IPS DF 19.7 (cell line): ENCODE measurements around the gene SHC2.

ENCODE experiments used
- DNase-seq: peaks from one replicate; pipeline ENCODE4 v3.0.0-alpha.2; 2013; ENCODE audit warnings: low read depth, low spot score

The SHC2 gene

GRCh38 chr19:374183-374885 lies 86.5 kb downstream of the SHC2 start:
- DNase-seq, result no peak

GRCh38 chr19:373391-374182 lies 87.2 kb downstream of the SHC2 start:
- DNase-seq, result no peak

GRCh38 chr19:372306-372890 lies 88.4 kb downstream of the SHC2 start:
- no peak for DNase-seq

- no peak for DNase-seq
These were observed 89.2 kb downstream of the SHC2 start for GRCh38 chr19:371501-372168.

- no peak for DNase-seq
These were observed 90.0 kb downstream of the SHC2 start for GRCh38 chr19:370641-371330.

- no peak for DNase-seq
These were observed 91.0 kb downstream of the SHC2 start for GRCh38 chr19:369876-370275.

GRCh38 chr19:369256-369655 lies 91.6 kb downstream of the SHC2 start:
- no peak for DNase-seq

GRCh38 chr19:368630-369024 lies 92.2 kb downstream of the SHC2 start:
- no peak for DNase-seq

GRCh38 chr19:367963-368629 lies 92.7 kb downstream of the SHC2 start:
- no peak for DNase-seq

- DNase-seq, result no peak
These were observed 93.3 kb downstream of the SHC2 start for GRCh38 chr19:367561-367960.

GRCh38 chr19:366951-367350 lies 93.9 kb downstream of the SHC2 start:
- no peak for DNase-seq
